ENCODE data around the gene LMO4. TPM values are rescaled to one million over a fixed set of nuclear protein-coding genes. Genes with fewer than 3 reads are reported as not detected.

LMO4 gene
- total and polyA plus RNA-seq, 2 of the 13 experiments (the other 11 are each of a cell fraction or from before 2014, with no cell fraction given), result 19.3 to 49.9 TPM

GRCh38 chr1:87331365-87332241 lies 2.9 kb downstream of the LMO4 start (continued):
- peak; percentile 41; the same call in 1 of the 2 replicates for TF ChIP-seq ZNF124 (CRISPR knock-in tag; IDR thresholded peaks at IDR 0.05)
- no peak for TF ChIP-seq MBD4 (IDR thresholded peaks at IDR 0.05; ENCODE audit: borderline replicate concordance, low read length)
- no peak; the same call in 1 of the 2 replicates for TF ChIP-seq RAD21 (CRISPR knock-in tag; IDR thresholded peaks at IDR 0.05)
- TF ChIP-seq RBFOX2 (IDR thresholded peaks at IDR 0.05; ENCODE audit: low read depth, low read length), result peak; percentile 45
- no peak for TF ChIP-seq ZNF431 (CRISPR knock-in tag; IDR thresholded peaks at IDR 0.05; ENCODE audit: borderline replicate concordance, low read depth)
- no peak for TF ChIP-seq DNMT1 (CRISPR knock-in tag; IDR thresholded peaks at IDR 0.05)
- no peak for TF ChIP-seq ZFP62 (CRISPR knock-in tag; IDR thresholded peaks at IDR 0.05)
- no peak for TF ChIP-seq RFX1 (IDR thresholded peaks at IDR 0.05)
- no peak; the same call in 1 of the 2 replicates for TF ChIP-seq MYC (CRISPR knock-in tag; IDR thresholded peaks at IDR 0.05; ENCODE audit: borderline replicate concordance)
- no peak for TF ChIP-seq FIP1L1 (IDR thresholded peaks at IDR 0.05; ENCODE audit: borderline replicate concordance, insufficient read depth, low read depth, low read length)
- TF ChIP-seq SKIL (CRISPR knock-in tag; IDR thresholded peaks at IDR 0.05; ENCODE audit: borderline replicate concordance), result no peak; the same call in 1 of the 2 replicates
- TF ChIP-seq TP53 (CRISPR knock-in tag; conservative IDR thresholded peaks at IDR 0.05), result no peak
- no peak for TF ChIP-seq POGK (CRISPR knock-in tag; conservative IDR thresholded peaks at IDR 0.05)
- no peak for TF ChIP-seq CBX1 (IDR thresholded peaks at IDR 0.05; ENCODE audit: low read depth)
- no peak for TF ChIP-seq ZNF232 (CRISPR knock-in tag; IDR thresholded peaks at IDR 0.05; ENCODE audit: borderline replicate concordance)
- no peak for TF ChIP-seq ZNF367 (CRISPR knock-in tag; IDR thresholded peaks at IDR 0.05; ENCODE audit: borderline replicate concordance)
- no peak for TF ChIP-seq ETV5 (CRISPR knock-in tag; IDR thresholded peaks at IDR 0.05; ENCODE audit: borderline replicate concordance)
- TF ChIP-seq ZNF570 (CRISPR knock-in tag; IDR thresholded peaks at IDR 0.05; ENCODE audit: borderline replicate concordance), result no peak
- TF ChIP-seq ZHX1 (CRISPR knock-in tag; IDR thresholded peaks at IDR 0.05; ENCODE audit: low read depth), result no peak
- TF ChIP-seq STAG1 (CRISPR knock-in tag; IDR thresholded peaks at IDR 0.05), result no peak
- TF ChIP-seq SOX13 (IDR thresholded peaks at IDR 0.05), result no peak
- 0 out of 4 replicates have a peak, but pooled peaks of 1 of the 2 experiments have one; percentile 24 for TF ChIP-seq SOX13 (CRISPR knock-in tag; conservative IDR thresholded peaks at IDR 0.05 in 1 of 2, IDR thresholded peaks at IDR 0.05 in 1 of 2)
- no peak for TF ChIP-seq ZBTB8A (CRISPR knock-in tag; IDR thresholded peaks at IDR 0.05; ENCODE audit: borderline replicate concordance, low read depth)
